ENCODE data around the gene PTGS1. TPM values are rescaled to one million over a fixed set of nuclear protein-coding genes. Genes with fewer than 3 reads are reported as not detected.
A peak's percentile ranks its signal among the peaks of the same experiment; 100 is the strongest.

Gene PTGS1
- total RNA-seq, 1 donor from 2014 or later: 33.4 TPM

- Mint-ChIP-seq H3K36me3 (ENCODE audit: low read depth, unreplicated experiment) (peaks cover 3% of the 10 kb centered on the region), H3K4me3 (ENCODE audit: unreplicated experiment) (peak overlapping the region; percentile 17), H3K27ac (ENCODE audit: unreplicated experiment) (peak overlapping the region; percentile 39), H3K27me3 (ENCODE audit: unreplicated experiment) (peaks cover 5% of the 10 kb centered on the region), H3K9me3 (ENCODE audit: unreplicated experiment) (no peaks in the 10 kb centered on the region), H3K4me1 (ENCODE audit: unreplicated experiment) (peaks cover 64% of the 10 kb centered on the region)
- TF ChIP-seq, protein P1, sequence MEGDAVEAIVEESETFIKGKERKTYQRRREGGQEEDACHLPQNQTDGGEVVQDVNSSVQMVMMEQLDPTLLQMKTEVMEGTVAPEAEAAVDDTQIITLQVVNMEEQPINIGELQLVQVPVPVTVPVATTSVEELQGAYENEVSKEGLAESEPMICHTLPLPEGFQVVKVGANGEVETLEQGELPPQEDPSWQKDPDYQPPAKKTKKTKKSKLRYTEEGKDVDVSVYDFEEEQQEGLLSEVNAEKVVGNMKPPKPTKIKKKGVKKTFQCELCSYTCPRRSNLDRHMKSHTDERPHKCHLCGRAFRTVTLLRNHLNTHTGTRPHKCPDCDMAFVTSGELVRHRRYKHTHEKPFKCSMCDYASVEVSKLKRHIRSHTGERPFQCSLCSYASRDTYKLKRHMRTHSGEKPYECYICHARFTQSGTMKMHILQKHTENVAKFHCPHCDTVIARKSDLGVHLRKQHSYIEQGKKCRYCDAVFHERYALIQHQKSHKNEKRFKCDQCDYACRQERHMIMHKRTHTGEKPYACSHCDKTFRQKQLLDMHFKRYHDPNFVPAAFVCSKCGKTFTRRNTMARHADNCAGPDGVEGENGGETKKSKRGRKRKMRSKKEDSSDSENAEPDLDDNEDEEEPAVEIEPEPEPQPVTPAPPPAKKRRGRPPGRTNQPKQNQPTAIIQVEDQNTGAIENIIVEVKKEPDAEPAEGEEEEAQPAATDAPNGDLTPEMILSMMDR (IDR thresholded peaks at IDR 0.05; ENCODE audit: unreplicated experiment): no peak
- DNase-seq (ENCODE audit: low spot score): no peak
Measured at GRCh38 chr9:122333169-122333808, 37.5 kb upstream of the PTGS1 start.

DNA sequence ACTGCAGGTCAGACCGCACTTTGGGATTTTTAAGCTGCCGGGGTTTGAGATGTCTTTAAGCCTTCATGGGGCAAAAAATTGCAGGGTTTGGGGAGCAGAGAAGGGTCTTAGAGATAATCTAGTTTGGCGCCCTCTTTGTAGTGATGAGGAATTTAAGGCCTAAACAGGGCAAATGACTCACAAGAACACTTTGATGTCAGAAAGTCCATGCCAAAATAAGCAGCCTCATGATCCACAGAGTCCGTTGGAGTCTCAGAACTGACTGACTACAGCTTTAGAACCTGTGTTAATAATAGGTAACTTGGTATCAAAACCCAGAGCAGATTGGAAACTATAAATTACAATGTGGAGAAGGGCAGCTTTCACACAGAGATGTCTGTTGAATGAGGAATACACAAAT, 35.9 kb upstream of the PTGS1 start:
- TF ChIP-seq, protein P1 (IDR thresholded peaks at IDR 0.05; ENCODE audit: unreplicated experiment): no peak
- peaks cover 66% of the 10 kb centered on the region for H3K4me1 Mint-ChIP-seq (ENCODE audit: unreplicated experiment)
- no peak overlapping the region for H3K27ac Mint-ChIP-seq (ENCODE audit: unreplicated experiment)
- H3K36me3 Mint-ChIP-seq (ENCODE audit: low read depth, unreplicated experiment): peaks cover 3% of the 10 kb centered on the region
- H3K27me3 Mint-ChIP-seq (ENCODE audit: unreplicated experiment): peaks cover 8% of the 10 kb centered on the region
- no peak overlapping the region for H3K4me3 Mint-ChIP-seq (ENCODE audit: unreplicated experiment)
- DNase-seq (ENCODE audit: low spot score): no peak
- H3K9me3 Mint-ChIP-seq (ENCODE audit: unreplicated experiment): no peaks in the 10 kb centered on the region

GRCh38 chr9:122336189-122336588, 34.6 kb upstream of the PTGS1 start:
- TF ChIP-seq, protein P1 (IDR thresholded peaks at IDR 0.05; ENCODE audit: unreplicated experiment): no peak
- no peak for DNase-seq (ENCODE audit: low spot score)
- H3K27ac Mint-ChIP-seq (ENCODE audit: unreplicated experiment): no peak overlapping the region
- no peaks in the 10 kb centered on the region for H3K9me3 Mint-ChIP-seq (ENCODE audit: unreplicated experiment)
- peaks cover 3% of the 10 kb centered on the region for H3K36me3 Mint-ChIP-seq (ENCODE audit: low read depth, unreplicated experiment)
- peaks cover 63% of the 10 kb centered on the region for H3K4me1 Mint-ChIP-seq (ENCODE audit: unreplicated experiment)
- H3K27me3 Mint-ChIP-seq (ENCODE audit: unreplicated experiment): peaks cover 8% of the 10 kb centered on the region
- H3K4me3 Mint-ChIP-seq (ENCODE audit: unreplicated experiment): no peak overlapping the region

- Mint-ChIP-seq H3K9me3 (ENCODE audit: unreplicated experiment) (no peaks in the 10 kb centered on the region), H3K4me3 (ENCODE audit: unreplicated experiment) (no peak overlapping the region), H3K4me1 (ENCODE audit: unreplicated experiment) (peaks cover 55% of the 10 kb centered on the region), H3K27me3 (ENCODE audit: unreplicated experiment) (peaks cover 8% of the 10 kb centered on the region), H3K36me3 (ENCODE audit: low read depth, unreplicated experiment) (no peaks in the 10 kb centered on the region), H3K27ac (ENCODE audit: unreplicated experiment) (peak overlapping the region; percentile 73)
- TF ChIP-seq, protein P1 (IDR thresholded peaks at IDR 0.05; ENCODE audit: unreplicated experiment): no peak
- DNase-seq (ENCODE audit: low spot score): no peak
Measured at GRCh38 chr9:122336866-122337555, 33.8 kb upstream of the PTGS1 start.

GRCh38 chr9:122337556-122337929, 33.3 kb upstream of the PTGS1 start:
- Mint-ChIP-seq H3K9me3 (ENCODE audit: unreplicated experiment) (no peaks in the 10 kb centered on the region), H3K27me3 (ENCODE audit: unreplicated experiment) (peaks cover 10% of the 10 kb centered on the region), H3K36me3 (ENCODE audit: low read depth, unreplicated experiment) (no peaks in the 10 kb centered on the region), H3K4me1 (ENCODE audit: unreplicated experiment) (peaks cover 50% of the 10 kb centered on the region), H3K4me3 (ENCODE audit: unreplicated experiment) (no peak overlapping the region), H3K27ac (ENCODE audit: unreplicated experiment) (no peak overlapping the region)
- no peak for DNase-seq (ENCODE audit: low spot score)
- TF ChIP-seq, protein P1 (IDR thresholded peaks at IDR 0.05; ENCODE audit: unreplicated experiment): no peak

All from endothelial cell (in vitro differentiated cells).